22Rv1 (cell line): ENCODE measurements around the gene SLC2A8.

ENCODE experiments used
- CTCF ChIP-seq: fragments of 450-650 bp; IDR thresholded peaks from 2 replicates; pipeline ENCODE4 v1.5.1; 2017; ENCODE audit warnings: mild to moderate bottlenecking
- ZFX ChIP-seq: fragments of 450-650 bp; IDR thresholded peaks from 2 replicates; pipeline ENCODE4 v1.6.1; 2017; ENCODE audit warnings: antibody characterized with exemption, borderline replicate concordance

DNA sequence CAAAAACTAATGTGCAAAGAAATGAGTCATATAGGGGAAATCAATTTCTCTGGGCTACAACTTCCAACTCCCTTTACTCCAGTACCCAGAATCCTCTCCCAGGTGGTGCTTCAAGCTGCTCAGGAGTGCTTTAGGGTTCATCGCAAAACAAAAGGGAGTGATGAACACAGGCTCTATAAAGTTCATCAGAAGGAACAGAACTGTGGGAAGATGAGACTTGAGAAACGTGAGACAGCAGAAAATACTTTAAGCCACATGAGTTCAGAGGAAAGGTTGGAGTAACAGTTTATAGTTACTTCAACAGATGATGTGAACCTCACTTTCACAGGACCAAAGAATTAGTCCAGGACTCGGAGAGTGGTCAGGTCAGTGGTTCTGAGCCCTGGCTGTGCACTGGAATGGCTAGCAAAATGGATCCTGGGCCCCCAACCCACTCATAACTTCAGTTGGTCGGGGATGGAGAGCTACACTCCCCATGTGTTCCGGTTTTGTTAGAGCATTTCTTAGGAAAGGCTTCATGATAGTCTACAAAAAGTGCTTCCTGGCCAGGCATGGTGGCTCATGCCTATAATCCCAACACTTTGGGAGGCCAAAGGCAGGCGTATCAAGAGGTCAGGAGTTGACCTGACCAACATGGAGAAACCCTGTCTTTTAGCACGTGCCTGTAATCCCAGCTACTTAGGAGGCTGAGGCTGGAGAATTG is 49.9 kb downstream of the SLC2A8 start:
- TF ChIP-seq CTCF (no peak), ZFX (no peak)
